Measurements from ENCODE around the gene CES2.
A peak's percentile ranks its signal among the peaks of the same experiment; 100 is the strongest.

Gene CES2

DNA sequence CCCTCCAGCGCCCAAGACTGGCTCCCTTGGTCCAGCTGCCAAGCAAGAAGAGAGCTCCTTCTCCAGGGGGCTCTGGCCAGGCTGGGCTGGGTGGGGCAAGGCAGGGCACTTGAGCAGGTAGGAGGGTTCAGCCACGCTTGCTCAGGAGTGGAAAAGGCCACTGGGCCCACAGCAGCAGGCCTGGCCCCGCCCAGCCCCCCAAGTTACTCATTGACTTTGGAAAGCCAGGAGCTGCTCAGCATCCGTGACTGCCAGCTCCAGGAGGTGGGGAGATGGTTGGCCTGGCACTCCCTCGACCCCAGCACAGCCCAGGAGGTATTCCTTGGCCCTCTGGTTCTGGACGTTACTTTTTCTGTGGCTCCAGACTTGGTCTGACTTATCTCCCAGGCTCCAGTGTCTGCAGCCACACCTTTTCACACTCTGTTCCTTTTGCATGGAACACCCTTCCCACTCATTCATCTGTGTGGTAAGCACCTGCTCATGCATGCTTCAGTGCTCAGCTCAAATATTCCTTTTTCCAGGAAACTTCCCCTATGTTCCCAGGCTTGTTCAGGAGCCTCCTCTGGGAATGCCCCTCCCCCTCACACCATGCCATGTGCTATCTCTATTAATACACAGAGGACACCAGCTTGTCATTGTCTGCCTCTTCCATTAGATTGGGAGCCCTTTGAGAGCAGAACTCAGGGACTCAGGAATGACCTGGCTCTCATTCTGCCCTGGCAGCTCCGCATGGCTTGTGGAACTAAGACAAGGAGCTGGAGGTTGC lies 16.3 kb upstream of the CES2 start, which contains the start of gene CDH16:
CDH16 (minus strand) TSS at position 83 of the 766 bp plus-strand sequence. CDS start 820 bp downstream, outside the sequence.
- no peak for DNase-seq (ENCODE audit: low read depth)

DNA sequence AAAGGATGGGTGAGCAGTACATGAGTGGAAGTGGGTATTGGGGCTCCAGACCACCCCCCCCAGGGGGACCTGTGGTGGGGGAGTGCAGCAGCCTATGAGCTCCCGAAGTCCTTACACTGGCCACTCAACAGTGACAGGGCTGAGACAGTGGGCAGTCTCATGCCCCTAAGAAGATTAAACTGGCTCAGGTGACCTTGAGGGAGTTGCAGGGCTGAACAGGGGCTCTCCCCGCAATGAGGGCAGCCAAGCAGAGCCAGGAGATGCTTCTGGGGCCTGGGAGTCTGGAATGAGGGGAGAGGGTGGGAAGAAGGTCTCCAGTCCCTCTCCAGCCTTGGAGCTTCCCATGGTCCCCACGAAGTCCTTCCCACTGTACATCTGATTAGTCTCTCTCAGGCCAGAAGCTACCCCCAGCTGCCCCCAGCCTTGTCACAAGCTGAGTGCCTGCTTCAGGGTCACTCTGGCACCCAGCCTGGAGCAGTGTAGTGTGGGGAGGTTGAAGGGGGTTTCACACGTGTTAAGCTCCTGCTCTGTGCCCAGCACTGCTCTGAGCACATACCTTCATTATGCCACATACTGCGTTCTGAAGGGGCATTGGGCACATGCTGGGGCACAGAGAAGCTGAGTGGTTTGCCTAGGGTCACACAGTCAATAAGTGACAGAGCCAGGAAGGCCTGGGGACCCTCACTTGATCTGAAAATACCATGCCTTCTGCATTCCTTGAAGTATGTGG lies 15.6 kb upstream of the CES2 start:
- DNase-seq (ENCODE audit: low read depth) = no peak

DNA sequence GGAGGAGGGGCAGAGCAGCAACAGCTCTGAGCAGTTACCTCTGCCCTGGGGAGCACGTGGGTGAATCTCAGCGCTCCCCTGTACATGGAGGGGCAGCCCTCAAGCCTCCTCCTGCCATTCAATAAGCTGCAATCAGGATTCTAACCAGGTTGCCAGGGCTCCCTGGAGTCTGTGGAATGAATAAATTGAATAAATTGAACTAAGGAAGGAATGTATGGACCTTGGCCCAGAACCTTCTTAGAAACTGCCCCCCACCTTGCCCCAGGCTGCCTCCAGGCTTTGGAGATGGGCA lies 15.1 kb upstream of the CES2 start:
- DNase-seq (ENCODE audit: low read depth) = no peak

DNA sequence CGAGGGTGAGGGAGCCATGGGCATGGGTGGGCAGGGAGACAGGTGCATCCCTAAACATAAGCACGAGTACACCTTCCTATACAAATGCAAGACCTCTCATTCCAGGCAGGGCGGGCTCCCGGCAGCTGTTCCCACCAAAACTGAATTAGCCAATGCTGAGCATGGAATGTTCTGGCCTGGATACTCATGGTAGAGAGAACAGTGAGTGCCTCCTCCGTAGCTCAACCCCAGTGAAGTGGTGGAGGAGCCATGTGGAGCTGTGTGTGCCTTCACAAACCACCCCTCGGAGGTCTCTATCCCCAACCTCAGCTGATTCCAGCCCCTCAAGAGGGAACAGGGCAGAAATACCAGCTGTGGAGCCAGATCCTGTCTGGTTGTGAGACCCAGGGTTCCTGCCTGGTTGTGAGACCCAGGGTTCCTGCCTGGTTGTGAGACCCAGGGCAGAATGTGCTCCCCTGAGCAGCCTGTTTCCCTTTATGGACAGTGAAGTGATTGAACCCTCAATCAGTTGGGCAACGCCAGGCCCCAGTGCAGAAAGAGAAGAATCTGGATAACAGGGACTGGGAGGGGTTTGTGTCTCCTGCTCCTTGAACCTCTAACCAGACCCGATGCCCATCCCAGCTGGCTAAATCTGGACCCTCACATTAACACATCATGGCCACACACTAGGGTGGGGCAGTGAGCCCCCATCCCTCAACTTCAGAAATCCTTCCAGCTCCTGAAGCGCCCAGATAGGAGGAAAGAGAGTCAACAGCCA lies 14.2 kb upstream of the CES2 start:
- DNase-seq (ENCODE audit: low read depth) = no peak

DNA sequence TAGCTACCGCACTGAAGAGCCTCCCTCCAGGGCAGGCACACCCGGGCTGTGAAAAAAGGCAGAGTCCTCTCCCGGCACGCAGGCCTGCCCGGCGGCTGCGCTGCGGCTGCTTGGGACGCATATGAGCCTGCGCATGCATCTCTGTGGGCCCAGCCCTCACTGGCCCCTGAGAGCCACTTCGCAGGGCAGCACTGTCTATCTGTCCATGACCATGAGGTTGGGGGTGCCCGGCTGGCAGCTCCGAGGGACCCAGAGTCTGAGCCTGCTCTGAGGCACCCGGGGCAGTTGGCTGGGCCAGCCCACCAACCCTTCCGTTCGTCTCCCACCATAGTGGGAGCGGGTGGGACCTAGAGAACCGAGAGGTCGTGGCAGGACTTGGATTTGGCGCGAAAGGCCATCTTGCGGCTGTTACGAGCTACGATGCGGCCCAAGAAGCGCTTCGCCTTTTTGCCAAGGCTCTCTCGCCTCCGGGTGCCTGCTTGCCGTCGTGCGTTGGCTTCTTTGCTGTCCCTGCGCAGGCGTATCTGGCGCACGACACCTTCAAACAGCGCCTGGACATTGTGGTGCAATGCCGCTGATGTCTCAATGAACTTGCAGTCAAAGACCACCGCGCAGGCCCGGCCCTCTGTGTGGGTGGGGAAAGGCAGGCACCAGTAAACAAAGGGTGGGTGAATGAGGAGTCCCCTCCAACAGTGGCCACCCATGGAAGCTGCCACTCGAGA lies 13.4 kb upstream of the CES2 start:
- no peak for DNase-seq (ENCODE audit: low read depth)

DNA sequence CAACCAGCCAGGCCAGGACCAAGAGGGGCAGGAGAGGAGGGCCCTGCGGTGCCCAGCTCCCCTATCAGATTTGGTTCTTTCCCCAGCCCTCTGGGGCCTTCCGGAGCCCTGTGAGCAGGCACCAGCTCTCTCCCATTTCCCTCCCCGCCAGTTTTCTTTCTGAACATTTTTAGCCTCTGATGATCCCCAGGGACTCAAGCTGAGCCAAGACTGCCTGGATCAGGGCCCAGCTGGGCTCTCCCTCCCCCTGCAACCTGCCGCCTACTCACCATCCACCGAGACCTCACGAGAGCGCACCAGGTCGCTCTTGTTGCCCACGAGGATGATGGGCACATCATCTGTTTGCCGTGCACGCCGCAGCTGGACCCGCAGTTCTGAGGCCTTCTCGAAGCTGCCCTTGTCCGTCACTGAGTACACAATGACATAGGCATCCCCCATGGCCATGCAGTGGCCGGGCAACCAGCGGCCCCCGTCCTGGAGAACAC lies 12.0 kb upstream of the CES2 start:
- DNase-seq (ENCODE audit: low read depth) = no peak

DNA sequence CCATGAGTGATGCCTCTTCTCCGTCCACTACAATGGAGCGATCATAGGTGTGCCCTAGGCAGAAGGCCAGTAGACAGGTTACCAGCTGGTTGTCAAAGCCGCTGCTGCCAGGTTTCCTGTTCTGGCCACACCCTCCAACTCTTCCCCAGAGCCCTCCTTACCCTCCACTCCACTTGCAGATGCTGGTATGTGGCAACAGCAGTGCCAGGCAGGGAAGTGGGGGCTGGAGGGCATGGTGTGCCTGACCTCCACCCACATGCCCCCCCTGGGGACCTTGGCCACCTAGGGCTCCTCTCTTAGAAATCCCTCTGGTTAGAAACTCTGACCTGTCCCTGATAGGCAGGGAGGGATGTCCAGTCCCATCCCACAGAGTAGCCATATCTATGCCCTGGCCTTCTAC lies 11.4 kb upstream of the CES2 start:
- DNase-seq (ENCODE audit: low read depth) = no peak

DNA sequence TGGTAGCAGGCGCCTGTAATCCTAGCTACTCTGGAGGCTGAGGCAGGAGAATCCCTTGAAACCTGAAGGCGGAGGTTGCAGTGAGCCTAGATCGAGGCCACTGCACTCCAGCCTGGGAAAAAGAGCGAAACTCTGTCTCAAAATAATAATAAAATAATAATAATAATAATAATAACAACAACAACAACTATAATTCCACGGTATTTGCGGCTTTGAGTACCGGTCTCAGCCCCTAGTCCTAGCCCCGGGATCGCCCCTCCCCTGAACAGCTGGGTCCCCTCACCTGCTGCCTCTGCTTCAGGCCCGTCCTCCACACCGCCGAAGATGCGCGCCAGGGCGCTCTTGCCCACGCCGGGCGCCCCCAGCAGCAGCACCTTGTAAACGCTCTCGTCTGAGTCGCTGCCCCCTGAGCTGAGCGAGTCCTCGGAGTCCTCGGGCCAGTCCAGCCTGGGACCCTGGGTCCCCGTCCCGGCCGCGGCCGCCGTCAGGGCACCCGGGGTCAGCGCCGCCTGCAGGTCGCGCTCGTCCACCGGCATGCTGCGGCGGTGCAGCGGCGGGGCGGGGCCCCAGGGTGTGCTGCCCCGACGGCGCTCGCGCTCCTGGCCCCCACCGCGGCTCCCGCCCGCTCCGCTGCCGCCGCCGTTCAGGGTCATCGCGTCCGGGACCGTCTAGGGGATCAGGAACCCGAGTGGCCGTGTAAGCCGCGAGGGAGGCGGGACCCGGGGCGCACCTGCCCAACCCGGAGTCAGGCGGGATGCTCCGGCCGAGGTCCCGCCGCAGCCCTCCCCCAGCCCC lies 10.6 kb upstream of the CES2 start:
- no peak for DNase-seq (ENCODE audit: low read depth)

DNA sequence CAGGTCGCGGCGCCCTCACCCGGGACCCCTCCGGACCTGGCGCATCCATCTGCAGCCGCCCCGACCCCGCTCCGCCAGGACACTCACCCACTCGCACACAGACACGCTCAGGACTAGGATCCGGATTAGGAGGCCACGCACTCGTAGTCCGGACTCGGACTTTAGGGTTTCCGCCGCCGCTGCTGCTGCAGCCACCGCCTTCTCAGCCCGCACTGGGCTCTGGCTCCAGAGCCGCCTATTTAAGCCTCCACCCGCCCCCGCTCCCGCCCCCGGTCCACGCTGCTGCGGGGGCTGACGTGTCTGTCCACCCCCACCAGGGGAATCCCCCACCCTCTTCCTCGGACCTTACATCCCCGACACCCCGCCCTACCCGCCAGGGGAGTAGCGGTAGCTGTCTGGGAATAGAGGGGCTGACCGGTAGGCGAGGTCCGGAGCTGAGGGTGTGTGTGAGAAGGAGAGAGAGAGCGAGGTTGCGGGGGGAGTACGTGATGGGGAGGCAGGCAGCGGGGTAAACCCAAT lies 9.9 kb upstream of the CES2 start, which contains the start of gene RRAD:
RRAD (minus strand) TSS at position 214 of the 519 bp plus-strand sequence. CDS start 356 bp downstream, outside the sequence.
- DNase-seq (ENCODE audit: low read depth) = no peak

DNA sequence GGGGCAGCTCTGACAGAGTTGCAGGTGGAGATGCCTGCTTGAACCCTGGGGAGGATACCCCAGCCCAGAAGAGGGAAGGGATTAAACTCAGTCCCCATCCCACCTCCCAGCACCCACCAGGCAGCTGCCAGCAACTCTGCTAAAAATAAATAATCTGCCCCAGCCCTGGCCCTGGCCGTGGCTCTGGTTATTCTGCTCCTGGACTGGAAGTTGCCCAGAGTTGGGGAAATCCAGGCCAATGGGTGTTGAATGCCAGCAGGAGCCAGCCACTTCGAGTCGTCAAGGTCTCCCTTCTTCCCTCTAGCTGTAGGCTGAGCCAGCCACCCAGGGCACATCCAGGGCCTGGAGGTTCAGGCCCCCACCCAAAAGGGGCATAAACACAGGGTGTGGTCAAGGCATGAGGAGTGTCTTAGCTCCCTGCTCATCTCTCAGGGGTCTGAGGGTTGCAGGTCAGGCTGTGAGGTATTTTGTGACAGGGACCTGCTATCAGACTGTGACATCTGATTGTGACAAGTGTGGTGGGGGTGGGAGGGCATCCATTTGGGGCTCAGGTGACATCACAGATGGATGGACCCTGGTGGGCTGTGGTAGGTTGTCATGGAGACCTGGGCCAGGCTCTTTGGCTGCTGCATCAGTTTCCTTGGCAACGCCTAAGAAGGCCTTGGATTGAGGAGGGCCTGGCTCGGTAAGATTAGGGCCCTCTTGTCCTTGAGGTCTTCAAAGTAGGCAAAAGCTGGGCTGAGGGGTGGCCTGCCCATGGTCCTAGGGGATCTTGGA lies 9.0 kb upstream of the CES2 start:
- DNase-seq (ENCODE audit: low read depth) = no peak

DNA sequence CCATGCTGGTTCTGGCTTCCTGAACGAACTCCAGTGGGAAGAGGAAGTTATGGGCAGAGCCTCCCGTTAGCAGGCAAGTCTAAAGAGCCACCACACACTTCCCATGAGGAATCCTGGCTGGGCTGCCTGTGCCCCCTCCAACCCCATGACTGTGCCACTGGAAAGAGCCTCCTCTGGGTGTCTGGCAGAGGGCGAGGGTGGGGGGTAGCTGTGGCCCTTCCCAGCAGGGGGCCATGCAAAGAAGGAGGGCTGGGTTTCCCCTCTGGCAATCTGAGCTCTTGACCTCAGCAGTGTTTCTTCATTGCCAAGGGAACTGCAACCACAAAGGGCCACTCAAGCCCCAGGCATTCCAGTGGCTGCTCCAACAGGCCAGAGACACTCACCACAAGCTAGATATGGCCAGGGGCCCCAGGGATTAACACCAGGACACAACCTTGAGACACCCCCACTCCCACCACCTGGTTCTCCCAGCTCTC lies 8.3 kb upstream of the CES2 start:
- no peak for DNase-seq (ENCODE audit: low read depth)

DNA sequence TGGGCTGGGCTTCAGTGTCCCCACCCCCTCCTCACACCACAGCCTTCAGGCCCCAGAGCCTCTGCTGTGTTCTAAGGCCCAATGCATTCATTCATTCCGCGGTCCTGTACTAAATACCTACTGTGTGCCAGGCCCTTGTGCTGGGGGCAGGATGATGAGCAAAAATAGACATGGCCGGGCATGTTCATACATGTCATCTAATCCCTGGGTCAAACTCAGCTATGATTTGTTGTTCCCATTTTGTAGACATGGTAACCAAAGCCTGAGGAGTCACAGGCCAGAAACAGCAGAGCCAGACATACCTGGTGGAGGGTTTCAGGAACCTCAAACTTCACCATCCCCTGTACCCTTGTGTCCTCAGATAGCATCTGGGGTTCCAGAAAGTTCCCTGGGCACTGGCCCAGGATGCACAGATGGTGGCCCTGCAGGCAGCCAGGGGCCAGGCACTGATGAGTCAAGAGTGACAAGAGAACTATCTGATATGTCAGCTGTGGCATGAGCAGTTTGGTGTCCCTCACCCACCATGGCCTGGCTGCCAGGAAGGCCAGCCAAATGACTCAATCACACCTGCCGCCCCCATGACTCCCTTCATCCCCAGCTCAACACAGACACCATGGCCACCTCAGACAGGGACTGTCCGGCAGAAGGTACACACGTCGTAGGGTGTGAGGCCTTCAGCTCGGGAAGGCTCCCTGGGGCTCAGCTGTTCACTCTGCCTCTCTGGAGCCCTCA lies 7.2 kb upstream of the CES2 start:
- no peak for DNase-seq (ENCODE audit: low read depth)

DNA sequence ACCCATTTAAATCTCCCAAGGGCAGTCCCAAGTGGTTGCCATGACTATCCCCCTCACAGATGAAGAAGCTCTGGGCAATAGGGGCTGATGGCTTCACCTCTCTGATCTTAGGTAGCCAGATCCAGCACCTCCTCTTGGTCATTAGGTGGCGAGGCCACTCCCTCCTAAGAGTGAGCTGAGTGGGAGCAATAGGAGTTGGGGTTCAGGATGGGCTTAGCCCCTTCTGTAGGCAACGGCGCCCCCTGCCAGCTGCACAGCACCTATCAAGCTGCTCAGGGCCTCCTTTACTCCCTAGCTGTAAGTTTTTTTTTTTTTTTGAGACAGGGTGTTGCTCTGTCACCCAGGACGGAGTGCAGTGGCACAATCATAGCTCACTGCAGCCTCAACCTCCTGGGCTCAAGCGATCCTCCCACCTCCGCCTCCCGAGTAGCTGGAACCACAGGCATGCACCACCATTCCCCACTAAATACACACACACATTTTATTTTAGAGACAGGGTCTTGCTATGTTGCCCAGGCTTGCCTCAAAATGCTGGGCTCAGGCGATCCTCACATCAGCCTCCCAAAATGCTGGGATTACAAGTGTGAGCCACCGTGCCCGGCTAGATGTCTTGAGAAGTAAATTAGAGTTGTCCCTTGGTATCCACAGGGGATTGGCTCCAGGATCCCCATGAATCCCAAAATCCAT lies 6.5 kb upstream of the CES2 start:
- DNase-seq (ENCODE audit: low read depth) = no peak

DNA sequence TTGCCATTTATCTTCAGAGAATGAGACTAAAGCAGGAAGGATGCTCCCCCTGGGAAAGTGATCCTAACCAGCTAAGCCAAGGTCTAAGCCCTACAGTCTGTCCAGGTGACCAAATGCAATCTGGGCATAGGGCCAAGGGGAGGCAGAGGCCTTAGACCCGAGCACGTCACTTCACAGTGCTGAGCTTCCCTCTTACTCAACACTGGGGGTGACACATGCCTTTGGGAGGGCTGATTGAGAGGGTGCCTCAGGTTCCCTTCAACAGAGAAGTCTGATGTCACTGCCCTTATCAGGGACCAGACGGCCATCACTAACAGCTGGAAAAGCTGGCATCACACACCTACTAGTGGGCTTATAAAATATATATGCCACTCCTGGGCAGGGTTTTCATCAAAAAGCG lies 5.1 kb upstream of the CES2 start:
- no peak for DNase-seq (ENCODE audit: low read depth)

DNA sequence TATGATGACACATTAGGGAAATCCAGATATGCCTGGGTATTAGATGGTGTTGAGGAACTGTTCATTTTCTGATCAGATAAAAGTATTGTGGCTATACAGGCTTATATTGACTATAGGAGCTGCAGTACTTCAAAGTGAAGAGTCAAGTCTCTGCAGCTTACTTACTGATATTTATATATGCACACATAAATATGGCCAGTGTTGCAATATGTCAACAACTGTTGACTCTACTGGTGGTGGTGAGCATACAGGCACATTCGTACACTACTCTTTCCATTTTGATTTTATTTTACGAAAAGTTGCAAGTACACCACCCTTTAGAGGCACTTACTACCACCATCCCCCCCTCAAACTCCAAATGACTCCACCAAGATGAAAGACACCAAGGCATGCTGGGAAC lies 3.7 kb upstream of the CES2 start:
- no peak for DNase-seq (ENCODE audit: low read depth)

DNA sequence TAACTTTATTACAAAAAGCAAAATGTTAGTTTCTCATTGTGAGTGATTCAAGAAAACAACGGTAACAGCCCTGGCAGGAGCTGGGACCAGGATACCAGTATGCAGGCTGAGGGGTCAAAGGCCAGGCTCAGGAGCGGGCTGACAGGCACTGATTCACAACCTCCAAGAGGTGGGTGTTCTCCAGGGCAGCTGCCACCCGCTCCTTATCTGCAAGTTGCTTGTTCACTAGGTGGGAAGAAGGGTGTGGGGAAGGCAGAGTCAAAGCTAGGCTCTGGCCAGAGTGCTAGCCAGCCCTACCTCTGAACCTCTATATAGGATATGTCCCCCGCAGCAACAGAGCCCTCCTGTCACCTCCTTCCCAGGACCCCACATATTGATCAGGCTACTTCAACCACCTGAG lies 3.2 kb upstream of the CES2 start:
- no peak for DNase-seq (ENCODE audit: low read depth)

DNA sequence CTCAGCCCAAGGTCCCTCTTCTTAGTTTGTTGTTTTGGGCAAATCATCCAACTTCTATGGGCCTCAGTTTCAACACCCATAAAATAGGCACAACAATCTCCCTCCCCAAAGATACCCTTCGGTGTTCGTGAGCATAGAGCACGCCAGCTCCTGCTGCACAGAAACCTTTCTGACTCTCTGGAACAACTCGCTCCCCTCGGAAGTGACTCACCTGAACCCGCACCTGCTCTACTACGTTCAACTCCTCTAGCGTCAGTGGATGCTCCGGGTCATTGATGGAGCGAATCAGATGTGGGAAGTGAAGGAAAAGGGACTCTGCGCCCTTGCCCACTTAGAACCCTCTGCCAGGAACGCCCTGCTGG lies 1.6 kb upstream of the CES2 start:
- no peak for DNase-seq (ENCODE audit: low read depth)

DNA sequence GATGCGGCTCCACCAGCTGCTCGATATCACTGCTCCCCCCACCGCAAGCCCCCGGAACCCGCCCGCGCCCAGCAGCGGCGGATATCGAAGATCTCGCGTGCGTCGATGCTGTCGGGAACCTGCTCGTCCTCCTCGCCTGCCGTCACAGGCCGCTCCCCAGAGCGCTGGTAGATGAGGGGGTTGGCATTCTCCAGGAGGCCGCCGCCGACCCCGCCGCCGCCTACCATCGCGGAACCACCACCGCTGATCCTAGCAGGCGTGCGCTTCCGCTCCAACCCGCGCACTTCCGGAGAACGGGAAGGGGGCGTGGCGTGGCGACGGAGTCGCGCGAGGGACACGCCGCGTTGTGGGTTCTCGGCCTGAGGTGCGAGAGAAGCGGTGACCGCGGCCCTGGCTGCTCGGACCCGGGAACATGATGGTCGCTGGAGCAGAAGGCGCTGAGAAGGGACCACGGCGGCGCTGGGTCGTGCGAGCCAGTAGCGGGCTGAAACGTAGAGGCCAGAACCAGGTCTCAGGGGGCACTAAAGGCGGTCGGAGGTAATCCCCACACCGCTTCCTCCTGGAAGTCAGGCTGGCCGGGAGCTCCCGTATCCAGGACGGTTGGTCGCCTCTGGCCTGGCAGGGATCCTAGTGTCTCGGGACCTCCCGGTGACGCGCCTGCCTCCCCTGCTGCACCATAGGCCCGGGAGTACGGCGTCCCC lies 1.0 kb upstream of the CES2 start, which contains the start of gene CIAO2B:
CIAO2B (minus strand) TSS at position 265 of the 701 bp plus-strand sequence; CDS start at position 227, 38 bp downstream.
- peak; percentile 85 for DNase-seq (ENCODE audit: low read depth)

All from activated gamma-delta T cell treated with anti-CD3 and anti-CD28 coated beads, Interleukin-2, amount 50 U/mL, for 16 hours (primary cell).